OCI-LY7 (cell line): ENCODE data around the gene DSTYK. TPM values are rescaled to one million over a fixed set of nuclear protein-coding genes. Genes with fewer than 3 reads are reported as not detected.

Experiments
- BruUV-seq: library from RNA; stranded (reverse); fragments of 400-500 nt; replicated peaks from 2 replicates; lab custom pipeline; 2021; lab: Mats Ljungman, UMichigan
- CTCF ChIA-PET: fragments of 300-600 bp; sonication (Branson Sonifier 250); formaldehyde crosslinking; loops from one replicate; lab custom pipeline; 2022; ENCODE audit warnings: antibody characterized with exemption; ENCODE audit not compliant: unreplicated experiment; lab: Charles Lee
- POLR2A ChIA-PET: fragments of 300-600 bp; sonication (Branson Sonifier 250); formaldehyde crosslinking; loops from one replicate; lab custom pipeline; 2022; ENCODE audit warnings: antibody characterized with exemption; lab: Charles Lee
- DNase-seq: peaks from one replicate; pipeline ENCODE4 v3.0.0-alpha.2; 2015; ENCODE audit warnings: low spot score
- H2AFZ ChIP-seq: fragments of 200-600 bp; sonication (generic), shearing (Covaris generic); 2 replicates; pipeline ENCODE4 v1.6.1; 2014; ENCODE audit warnings: mild to moderate bottlenecking, antibody characterized with exemption, low read length, moderate library complexity
- H3K27ac ChIP-seq: fragments of 200-600 bp; sonication (generic); 2 replicates; pipeline ENCODE4 v1.5.1; 2014; ENCODE audit warnings: mixed run types, low read depth, mild to moderate bottlenecking, moderate library complexity, low read length, inconsistent platforms; ENCODE audit not compliant: poor library complexity, severe bottlenecking
- H3K36me3 ChIP-seq: fragments of 200-600 bp; sonication (generic); 2 replicates; pipeline ENCODE4 v1.6.1; 2014; ENCODE audit warnings: mild to moderate bottlenecking, antibody characterized with exemption, low read length, moderate library complexity, mixed read lengths; ENCODE audit not compliant: insufficient read depth
- H3K4me1 ChIP-seq: fragments of 200-600 bp; sonication (generic); 2 replicates; pipeline ENCODE4 v1.5.1; 2014; ENCODE audit warnings: mild to moderate bottlenecking, low read length; ENCODE audit not compliant: insufficient read depth, poor library complexity, severe bottlenecking
- H3K4me2 ChIP-seq: fragments of 200-600 bp; sonication (generic); 2 replicates; pipeline ENCODE4 v1.6.1; 2014; ENCODE audit warnings: mild to moderate bottlenecking, low read length
- H3K4me3 ChIP-seq: fragments of 200-600 bp; sonication (generic); 2 replicates; pipeline ENCODE4 v1.5.1; 2014; ENCODE audit warnings: mild to moderate bottlenecking, low read depth, low read length; ENCODE audit not compliant: poor library complexity, severe bottlenecking
- H3K79me2 ChIP-seq: fragments of 200-600 bp; sonication (generic); 2 replicates; pipeline ENCODE4 v1.6.1; 2016; ENCODE audit warnings: low read depth, mild to moderate bottlenecking, low read length, moderate library complexity, mixed read lengths; ENCODE audit not compliant: insufficient read depth
- H3K9me2 ChIP-seq: fragments of 200-600 bp; sonication (generic); 2 replicates; pipeline ENCODE4 v1.6.1; 2016; ENCODE audit warnings: mild to moderate bottlenecking, low read length, mixed read lengths; ENCODE audit not compliant: insufficient read depth
- H3K9me3 ChIP-seq: fragments of 200-600 bp; sonication (generic); 2 replicates; pipeline ENCODE4 v1.6.1; 2014; ENCODE audit warnings: mild to moderate bottlenecking, mixed run types, low read length, mixed read lengths
- H4K20me1 ChIP-seq: fragments of 200-600 bp; sonication (generic); 2 replicates; pipeline ENCODE4 v1.6.1; 2014; ENCODE audit warnings: mild to moderate bottlenecking, antibody characterized with exemption, low read length, moderate library complexity, mixed read lengths; ENCODE audit not compliant: insufficient read depth
- EZH2phosphoT487 ChIP-seq: fragments of 200-600 bp; sonication (generic); IDR thresholded peaks from 2 replicates; pipeline ENCODE4 v1.6.1; 2018; ENCODE audit warnings: low read depth, borderline replicate concordance, mild to moderate bottlenecking, mixed run types, antibody characterized with exemption, low read length, moderate library complexity, mixed read lengths
- intact Hi-C: fragments of 100-400 bp; cut with micrococcal nuclease; formaldehyde crosslinking; loops from one replicate; pipeline ENCODE4 v1.10.0; 2022; ENCODE audit not compliant: unreplicated experiment
- total RNA-seq, 2 experiments: library from RNA; depleted of rRNA in 1 of 2; stranded (reverse); fragments of >200 nt in 1 of 2; shearing (Covaris generic) in 1 of 2; gene quantifications; 2 replicates each; pipeline ENCODE4 v1.2.3, GENCODE V29; 2014 to 2022
- TF ChIP-seq, protein P1 (sequence below): fragments of 200-600 bp; sonication (generic); conservative IDR thresholded peaks from 2 replicates; pipeline ENCODE4 v1.5.1; 2014; ENCODE audit warnings: mild to moderate bottlenecking, antibody characterized with exemption, low read length, moderate library complexity, mixed read lengths

The DSTYK gene
- total RNA-seq, 2 experiments from 2014 or later, result 4.7 to 6.6 TPM

DNA sequence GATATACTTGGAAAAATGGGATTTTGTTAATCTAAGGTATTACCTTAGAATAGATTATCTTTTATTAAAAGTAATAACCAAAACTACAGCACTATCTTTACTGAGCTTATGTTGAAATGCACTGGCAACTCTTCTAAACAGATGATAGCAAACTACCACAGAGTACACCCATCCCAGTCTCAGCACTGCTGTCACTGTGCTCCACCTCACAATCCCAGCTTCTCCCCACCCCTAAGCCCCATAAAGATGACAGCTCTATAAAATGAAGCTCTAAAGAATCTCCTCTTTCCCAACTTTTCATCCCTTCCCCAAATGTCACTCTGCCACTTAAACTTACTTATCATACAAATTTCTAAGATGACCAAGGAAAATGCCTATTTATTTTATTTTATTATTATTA lies 6.4 kb downstream of the DSTYK start:
- Histone ChIP-seq H3K9me2 (no peaks in the 10 kb centered on the region), H3K9me3 (no peaks in the 10 kb centered on the region), H3K36me3 (no peaks in the 10 kb centered on the region), H3K4me2 (no peak overlapping the region), H4K20me1 (no peaks in the 10 kb centered on the region), H3K79me2 (peaks cover 12% of the 10 kb centered on the region; the same call in 1 of the 2 replicates), H3K27ac (no peak overlapping the region), H3K4me1 (no peaks in the 10 kb centered on the region), H2AFZ (no peak overlapping the region), H3K4me3 (no peak overlapping the region)
- BruUV-seq, result no TSS peak
- TF ChIP-seq EZH2phosphoT487, result no peak
- TF ChIP-seq, protein P1, sequence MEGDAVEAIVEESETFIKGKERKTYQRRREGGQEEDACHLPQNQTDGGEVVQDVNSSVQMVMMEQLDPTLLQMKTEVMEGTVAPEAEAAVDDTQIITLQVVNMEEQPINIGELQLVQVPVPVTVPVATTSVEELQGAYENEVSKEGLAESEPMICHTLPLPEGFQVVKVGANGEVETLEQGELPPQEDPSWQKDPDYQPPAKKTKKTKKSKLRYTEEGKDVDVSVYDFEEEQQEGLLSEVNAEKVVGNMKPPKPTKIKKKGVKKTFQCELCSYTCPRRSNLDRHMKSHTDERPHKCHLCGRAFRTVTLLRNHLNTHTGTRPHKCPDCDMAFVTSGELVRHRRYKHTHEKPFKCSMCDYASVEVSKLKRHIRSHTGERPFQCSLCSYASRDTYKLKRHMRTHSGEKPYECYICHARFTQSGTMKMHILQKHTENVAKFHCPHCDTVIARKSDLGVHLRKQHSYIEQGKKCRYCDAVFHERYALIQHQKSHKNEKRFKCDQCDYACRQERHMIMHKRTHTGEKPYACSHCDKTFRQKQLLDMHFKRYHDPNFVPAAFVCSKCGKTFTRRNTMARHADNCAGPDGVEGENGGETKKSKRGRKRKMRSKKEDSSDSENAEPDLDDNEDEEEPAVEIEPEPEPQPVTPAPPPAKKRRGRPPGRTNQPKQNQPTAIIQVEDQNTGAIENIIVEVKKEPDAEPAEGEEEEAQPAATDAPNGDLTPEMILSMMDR, result no peak
- ChIA-PET CTCF (interaction anchor here (0.5 kb wide), 1 partner anchor 23 kb away, joined by 3 read pairs; the partner anchor contains the start of gene TMCC2), POLR2A (interaction anchor here (0.5 to 1.4 kb wide), 3 partner anchors 23 to 643 kb away, joined by 3 to 5 read pairs (median 3); partner anchors contain the start of gene TMCC2)
- DNase-seq, result no peak
- intact Hi-C loops, result no loop called here

DNA sequence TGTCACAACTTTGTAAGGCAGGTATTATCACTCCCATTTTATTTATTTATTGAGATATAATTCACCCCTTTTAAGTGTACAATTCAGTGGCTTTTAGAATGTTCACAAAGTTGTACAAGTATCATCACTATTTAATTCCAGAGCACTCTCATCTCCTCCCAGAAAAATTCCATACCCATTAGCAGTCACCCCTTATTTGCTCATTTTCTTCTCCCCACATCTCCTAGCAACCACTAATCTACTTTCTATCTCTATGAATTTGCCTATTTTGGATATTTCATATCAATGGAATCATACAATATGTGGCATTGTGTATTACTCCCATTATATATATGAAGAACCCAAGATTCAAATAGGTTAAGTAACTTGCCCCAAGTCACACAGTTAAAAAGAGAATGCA lies 7.0 kb downstream of the DSTYK start:
- Histone ChIP-seq H3K4me3 (no peak overlapping the region), H4K20me1 (no peaks in the 10 kb centered on the region), H3K36me3 (no peaks in the 10 kb centered on the region), H2AFZ (no peak overlapping the region), H3K9me2 (no peaks in the 10 kb centered on the region), H3K9me3 (no peaks in the 10 kb centered on the region), H3K79me2 (peaks cover 7% of the 10 kb centered on the region; the same call in 1 of the 2 replicates), H3K4me1 (no peaks in the 10 kb centered on the region), H3K27ac (no peak overlapping the region), H3K4me2 (no peak overlapping the region)
- POLR2A ChIA-PET, result interaction anchor here (0.5 kb wide), 1 partner anchor 643 kb away, joined by 3 read pairs; no protein-coding TSS in a partner anchor
- intact Hi-C loops, result no loop called here
- TF ChIP-seq, protein P1, result no peak
- no peak for TF ChIP-seq EZH2phosphoT487
- DNase-seq, result no peak
- no TSS peak for BruUV-seq
- CTCF ChIA-PET, result no interaction called here

DNA sequence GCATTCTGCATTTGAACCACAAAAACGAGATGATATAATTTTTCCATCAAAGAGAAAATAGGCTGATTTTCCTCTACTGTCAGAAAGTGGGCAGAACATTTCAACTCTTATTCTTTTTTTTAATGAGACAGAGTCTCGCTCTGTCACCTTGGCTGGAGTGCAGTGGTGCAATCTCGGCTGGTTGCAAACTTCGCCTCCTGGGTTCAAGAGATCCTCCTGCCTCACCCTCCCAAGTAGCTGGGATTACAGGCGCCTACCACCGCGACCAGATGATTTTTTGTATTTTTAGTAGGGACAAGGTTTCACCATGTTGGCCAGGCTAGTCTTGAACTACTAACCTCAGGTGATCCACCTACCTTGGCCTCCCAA lies 11.6 kb downstream of the DSTYK start:
- Histone ChIP-seq H3K4me2 (no peak overlapping the region), H3K9me2 (no peaks in the 10 kb centered on the region), H2AFZ (no peak overlapping the region), H3K4me1 (no peaks in the 10 kb centered on the region), H3K4me3 (no peak overlapping the region), H3K27ac (no peak overlapping the region), H3K9me3 (no peaks in the 10 kb centered on the region), H4K20me1 (no peaks in the 10 kb centered on the region), H3K79me2 (no peaks in the 10 kb centered on the region), H3K36me3 (no peaks in the 10 kb centered on the region)
- no peak for TF ChIP-seq EZH2phosphoT487
- TF ChIP-seq, protein P1, result no peak
- BruUV-seq, result no TSS peak
- ChIA-PET POLR2A (interaction anchor here (0.6 to 1.4 kb wide), 2 partner anchors 47 to 101 kb away, joined by 3 to 4 read pairs; no protein-coding TSS in a partner anchor), CTCF (no interaction called here)
- DNase-seq, result no peak
- intact Hi-C loops, result no loop called here
